Progenitor cell of endocrine pancreas (in vitro differentiated cells): ENCODE measurements around the gene MZT2A. TPM values are rescaled to one million over a fixed set of nuclear protein-coding genes. Genes with fewer than 3 reads are reported as not detected.
"Not testable (repeated sequence)": the region's sequence is repeated elsewhere in the genome, so short reads cannot be mapped to it uniquely, and the experiment has no call there.

ENCODE experiments used
- DNase-seq: peaks from one replicate; pipeline ENCODE4 v3.0.0; 2021; ENCODE audit warnings: low spot score; ENCODE audit not compliant: unreplicated experiment
- H3K27ac Mint-ChIP-seq: 2 replicates; pipeline ENCODE4 v1.8.0; 2021; ENCODE audit warnings: mild to moderate bottlenecking, moderate library complexity, mixed read lengths
- H3K27me3 Mint-ChIP-seq: 2 replicates; pipeline ENCODE4 v1.8.0; 2021; ENCODE audit warnings: mixed read lengths
- H3K36me3 Mint-ChIP-seq: 2 replicates; pipeline ENCODE4 v1.8.0; 2022; ENCODE audit warnings: mixed read lengths; ENCODE audit not compliant: insufficient read depth
- H3K4me1 Mint-ChIP-seq: 2 replicates; pipeline ENCODE4 v1.8.0; 2021; ENCODE audit warnings: low read depth, mixed read lengths
- H3K4me3 Mint-ChIP-seq: 2 replicates; pipeline ENCODE4 v1.8.0; 2021; ENCODE audit warnings: low read depth, mild to moderate bottlenecking, moderate library complexity, mixed read lengths
- H3K9me3 Mint-ChIP-seq: 2 replicates; pipeline ENCODE4 v1.8.0; 2021; ENCODE audit warnings: low read depth, mixed read lengths
- CTCF ChIP-seq: fragments of 200-600 bp; sonication (generic); IDR thresholded peaks from one replicate; pipeline ENCODE4 v1.5.0; 2021; ENCODE audit warnings: antibody characterized with exemption, mild to moderate bottlenecking; ENCODE audit not compliant: unreplicated experiment
- total RNA-seq: library from RNA; stranded (reverse); gene quantifications from 2 replicates; pipeline ENCODE4 v1.2.1, GENCODE V29; 2021

The MZT2A gene
- total RNA-seq, 1 donor from 2014 or later, result 69.5 TPM

DNA sequence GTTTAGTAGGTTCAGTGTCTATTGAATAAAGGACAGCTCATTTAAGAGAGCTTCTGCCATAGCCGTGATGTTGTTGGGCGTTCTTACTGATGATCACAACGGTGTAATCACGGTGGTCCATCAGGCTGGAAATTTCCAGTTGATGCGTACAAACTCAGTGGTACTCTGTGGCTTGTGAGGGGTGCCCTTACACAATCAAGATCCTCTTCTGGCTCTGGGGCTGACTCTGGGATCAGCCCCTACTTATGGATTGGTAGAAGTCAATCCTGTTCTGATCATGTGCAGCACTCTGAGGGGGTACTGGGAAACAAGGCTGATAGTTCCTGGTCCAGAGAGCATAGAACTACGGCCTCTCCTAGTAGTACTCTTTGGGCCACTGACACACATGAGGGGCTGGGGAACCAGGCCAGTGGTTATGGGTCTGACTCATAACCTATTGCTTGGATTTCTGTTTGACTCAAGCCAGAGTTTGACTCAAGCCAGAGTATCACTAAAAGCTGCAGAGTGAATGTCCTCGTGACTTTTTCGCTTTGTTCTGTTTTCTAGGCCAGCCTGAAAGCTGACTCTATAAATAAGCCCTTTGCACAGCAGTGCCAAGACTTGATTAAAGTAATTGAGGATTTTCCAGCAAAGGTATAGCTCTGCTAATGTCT, 6.2 kb upstream of the MZT2A start:
- H3K36me3 Mint-ChIP-seq, H3K4me1 Mint-ChIP-seq, DNase-seq, H3K4me3 Mint-ChIP-seq, H3K9me3 Mint-ChIP-seq, H3K27ac Mint-ChIP-seq, H3K27me3 Mint-ChIP-seq: not testable (repeated sequence)

DNA sequence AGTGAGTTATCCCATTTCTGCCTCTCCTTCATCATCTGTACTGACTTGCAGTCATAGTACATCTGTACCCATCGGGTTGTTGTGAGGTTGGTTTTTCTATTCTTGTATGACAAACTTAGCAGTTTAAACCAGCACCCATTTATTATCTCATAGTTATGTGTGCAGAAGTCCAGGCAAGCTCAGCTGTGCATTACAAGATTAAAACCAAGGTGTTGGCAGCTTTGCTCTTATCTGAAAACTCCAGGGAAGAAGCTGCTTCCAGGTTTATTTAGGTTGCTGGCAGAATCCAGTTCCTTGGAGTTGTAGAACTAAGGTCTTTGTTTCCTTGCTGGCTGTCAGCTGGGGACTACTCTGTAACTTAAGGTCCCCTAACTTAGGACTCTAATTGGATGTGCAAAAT, 3.3 kb upstream of the MZT2A start:
- H3K36me3 Mint-ChIP-seq, H3K27me3 Mint-ChIP-seq, H3K27ac Mint-ChIP-seq, H3K9me3 Mint-ChIP-seq, H3K4me1 Mint-ChIP-seq, DNase-seq: not testable (repeated sequence)
- peak overlapping the region; percentile 98 for H3K4me3 Mint-ChIP-seq

DNA sequence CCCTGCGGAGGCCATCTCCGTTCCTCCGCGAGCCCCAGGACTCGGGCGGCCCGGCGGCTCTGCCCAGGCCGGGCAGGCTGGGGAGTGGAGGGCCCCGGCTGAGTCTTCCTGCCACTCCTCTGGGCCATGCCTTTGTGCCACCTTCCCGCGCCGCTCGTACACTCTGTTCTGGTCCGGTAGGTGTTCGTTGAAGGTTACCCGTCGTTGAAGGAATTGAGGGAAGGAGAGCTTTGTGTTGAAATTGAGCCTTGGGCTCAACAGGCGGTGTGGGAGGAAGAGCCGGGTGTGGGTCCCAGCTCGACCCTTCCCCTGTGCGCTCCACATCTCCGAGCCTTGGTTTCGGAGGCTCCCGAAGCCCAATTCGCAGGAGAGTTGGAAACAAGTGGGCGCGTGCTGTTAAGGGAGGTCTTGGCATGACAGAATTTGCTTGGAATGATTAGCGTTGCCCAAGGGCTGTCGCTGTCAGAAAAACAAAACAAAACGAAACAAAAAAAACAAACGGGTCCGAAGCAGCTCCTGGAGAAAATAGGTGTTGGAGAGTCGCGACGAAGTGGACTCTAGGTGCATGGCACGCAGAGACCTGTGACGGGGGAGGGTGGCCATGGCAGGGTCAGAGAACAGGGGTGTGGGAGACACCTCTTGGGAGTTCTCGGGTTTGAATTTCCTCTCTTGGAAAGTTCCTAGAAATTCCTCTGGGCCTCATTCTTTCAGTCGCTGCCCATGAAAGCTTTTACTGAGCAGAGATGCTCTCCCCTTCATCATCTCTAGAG, 1.2 kb upstream of the MZT2A start:
- no peak for TF ChIP-seq CTCF
- peak overlapping the region; percentile 98 for H3K4me3 Mint-ChIP-seq
- H3K27ac Mint-ChIP-seq, result peak overlapping the region; percentile 99
- peaks cover 10% of the 10 kb centered on the region for H3K4me1 Mint-ChIP-seq
- peaks cover 1% of the 10 kb centered on the region for H3K36me3 Mint-ChIP-seq
- H3K27me3 Mint-ChIP-seq, result no peaks in the 10 kb centered on the region
- DNase-seq, result no peak
- H3K9me3 Mint-ChIP-seq, result no peaks in the 10 kb centered on the region

DNA sequence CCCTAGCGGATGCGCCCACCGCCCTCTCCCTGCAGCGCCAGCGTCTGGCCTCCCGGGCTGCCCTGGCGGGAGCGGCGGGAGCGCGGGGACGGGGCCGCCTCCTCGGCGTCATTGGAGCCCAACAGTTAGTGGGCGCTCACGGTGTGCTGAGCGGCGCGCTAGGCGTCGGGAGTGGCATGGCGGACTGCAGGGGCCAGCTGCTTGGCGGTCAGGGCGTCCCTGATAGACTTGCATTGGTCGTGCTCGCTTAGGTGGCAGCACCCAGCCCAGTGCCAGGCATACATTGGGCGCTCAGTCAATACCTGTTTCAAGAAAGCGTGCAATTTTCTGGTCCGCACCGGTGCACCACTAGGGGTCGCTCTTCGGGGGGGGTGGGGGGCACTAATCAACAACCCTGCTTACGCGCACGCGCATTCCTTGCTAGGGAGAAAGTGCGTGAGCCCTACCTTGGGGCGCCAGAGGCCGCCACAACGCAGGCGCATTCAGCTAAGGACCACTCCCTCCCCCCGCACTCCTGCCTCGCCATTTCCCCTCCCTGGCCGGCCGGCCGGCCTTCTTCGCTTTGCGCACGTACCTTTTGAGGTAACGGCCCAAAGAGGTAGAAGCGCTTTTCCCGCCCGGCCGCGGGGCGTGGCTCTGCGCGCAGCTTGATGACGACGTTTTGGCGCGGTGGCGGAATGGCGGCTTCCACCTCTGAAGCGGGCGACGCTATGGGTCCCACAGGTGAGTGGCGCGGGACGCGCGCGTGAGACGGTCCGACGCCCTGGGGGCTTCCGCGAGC, 411 bp upstream of the MZT2A start:
- Mint-ChIP-seq H3K4me1 (peaks cover 10% of the 10 kb centered on the region), H3K27me3 (no peaks in the 10 kb centered on the region), H3K9me3 (no peaks in the 10 kb centered on the region), H3K4me3 (peak overlapping the region; percentile 98), H3K36me3 (peaks cover 4% of the 10 kb centered on the region), H3K27ac (peak overlapping the region; percentile 99)
- TF ChIP-seq CTCF, result peak; percentile 67
- peak; percentile 92 for DNase-seq

DNA sequence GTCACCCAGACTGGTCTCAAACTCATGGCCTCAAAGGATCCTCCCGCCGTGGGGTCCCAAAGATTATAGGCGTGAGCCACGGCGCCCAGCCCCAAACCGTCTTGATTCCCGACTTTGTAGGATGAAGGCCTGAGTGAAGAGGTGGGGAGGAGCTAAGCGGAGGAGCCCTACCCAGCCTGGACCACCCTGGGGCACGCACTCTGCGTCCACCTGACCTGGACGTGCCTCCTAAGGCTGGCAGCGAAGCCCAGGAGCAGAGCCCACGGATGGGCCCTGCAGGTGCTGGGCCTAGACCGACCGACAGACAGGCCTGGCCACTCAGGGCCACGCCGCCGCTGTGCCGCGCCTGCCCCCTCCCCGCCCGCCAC, 744 bp downstream of the MZT2A start:
- Mint-ChIP-seq H3K4me1 (peaks cover 10% of the 10 kb centered on the region), H3K27ac (peak overlapping the region; percentile 49), H3K4me3 (peak overlapping the region; percentile 68)
- DNase-seq, H3K27me3 Mint-ChIP-seq, H3K9me3 Mint-ChIP-seq, H3K36me3 Mint-ChIP-seq: not testable (repeated sequence)

DNA sequence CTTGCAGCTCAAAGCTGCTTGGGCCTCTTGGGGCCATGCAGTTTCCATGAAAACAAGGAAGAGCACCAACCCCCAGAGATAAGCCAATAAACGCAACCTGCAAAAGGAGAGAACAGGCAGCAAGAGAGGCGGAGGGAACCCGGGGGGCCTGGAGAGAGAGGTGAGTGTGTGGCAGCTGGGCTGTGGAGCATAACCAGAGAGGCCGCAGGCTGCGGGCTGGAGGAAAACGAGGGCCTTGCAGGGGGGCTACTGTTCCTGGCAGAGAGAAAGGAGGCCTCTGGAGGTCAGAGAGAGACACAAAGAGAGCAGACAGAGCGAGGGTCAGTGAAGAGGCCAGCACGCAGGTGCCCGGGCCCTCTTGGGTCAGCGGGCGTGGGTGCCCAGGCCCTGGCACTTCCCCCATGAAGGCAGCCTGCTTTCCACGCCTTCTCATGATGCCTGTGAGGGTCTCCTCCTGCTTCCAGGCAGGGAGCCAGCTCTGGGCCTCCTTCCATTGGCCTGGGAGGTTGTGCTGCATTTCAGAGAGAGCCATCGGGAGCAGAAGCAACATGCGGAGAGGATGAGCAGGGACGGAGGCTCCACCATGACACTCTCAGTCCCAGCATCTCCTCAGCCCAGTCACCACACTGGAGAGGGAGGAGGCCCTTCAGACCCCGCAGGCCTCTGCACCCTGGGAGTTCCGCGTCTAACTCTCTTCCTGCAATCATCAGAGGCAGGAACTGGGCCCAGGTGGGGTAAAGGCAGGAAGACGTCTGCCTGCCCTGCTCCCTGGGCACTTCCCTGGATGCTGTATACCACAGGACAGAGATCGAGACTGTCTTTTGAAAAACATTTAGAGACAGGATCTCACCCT, 1.4 kb downstream of the MZT2A start:
- not testable (repeated sequence) for H3K27me3 Mint-ChIP-seq, H3K9me3 Mint-ChIP-seq, H3K36me3 Mint-ChIP-seq, DNase-seq
- Mint-ChIP-seq H3K4me1 (peaks cover 10% of the 10 kb centered on the region), H3K4me3 (peak overlapping the region; percentile 68), H3K27ac (peak overlapping the region; percentile 49)
